ENCODE data around the gene SLITRK1. TPM values are rescaled to one million over a fixed set of nuclear protein-coding genes. Genes with fewer than 3 reads are reported as not detected.

SLITRK1 gene
- total RNA-seq, 2 experiments from 2014 or later = not detected

DNA sequence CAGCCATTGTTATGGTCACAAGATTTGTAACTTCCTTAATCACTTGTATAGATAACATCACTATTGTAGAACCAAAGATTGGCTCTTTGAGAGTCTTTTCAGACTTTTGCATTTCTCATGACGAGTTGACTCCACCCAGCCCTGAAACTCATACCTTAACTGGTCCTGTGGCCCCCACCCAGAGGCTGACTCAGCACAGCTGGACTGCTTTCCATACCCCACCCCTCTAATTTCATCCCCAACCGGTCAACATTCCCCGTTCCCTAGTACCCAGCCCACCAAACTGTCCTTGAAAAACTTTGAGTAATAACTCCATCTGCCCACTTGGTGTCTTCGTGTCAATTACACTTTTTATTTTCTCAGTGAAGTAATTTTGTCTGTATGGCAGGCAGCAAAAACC is 32.1 kb upstream of the SLITRK1 start:
- Histone ChIP-seq H3K9me3 (ENCODE audit: control insufficient read depth in 1 of 2, insufficient read depth in 1 of 2, low read length in 2 of 2) (no peaks in the 10 kb centered on the region), H3K4me1 (ENCODE audit: insufficient read depth, low read length) (no peaks in the 10 kb centered on the region), H3K27ac (ENCODE audit: low read depth in 1 of 2, low read length in 2 of 2) (no peak overlapping the region), H3K27me3 (ENCODE audit: control insufficient read depth in 1 of 2, insufficient read depth in 2 of 2, low read length in 2 of 2) (no peaks in the 10 kb centered on the region), H3K36me3 (ENCODE audit: insufficient read depth, low read length) (no peaks in the 10 kb centered on the region), H3K4me3 (ENCODE audit: low read length) (no peak overlapping the region)
- Mint-ChIP-seq H3K36me3 (ENCODE audit: low read depth) (no peaks in the 10 kb centered on the region), H3K4me1 (ENCODE audit: low read depth) (no peaks in the 10 kb centered on the region), H3K27me3 (no peaks in the 10 kb centered on the region), H3K4me3 (no peak overlapping the region), H3K27ac (no peak overlapping the region), H3K9me3 (no peaks in the 10 kb centered on the region)
- no peak for DNase-seq
- CTCF ChIA-PET = no interaction called here
- POLR2A ChIA-PET = no interaction called here
- intact Hi-C loops (cut with DNase I, micrococcal nuclease) = no loop called here
- ATAC-seq (ENCODE audit: poor library complexity) = no peak
- TF ChIP-seq, protein P1, sequence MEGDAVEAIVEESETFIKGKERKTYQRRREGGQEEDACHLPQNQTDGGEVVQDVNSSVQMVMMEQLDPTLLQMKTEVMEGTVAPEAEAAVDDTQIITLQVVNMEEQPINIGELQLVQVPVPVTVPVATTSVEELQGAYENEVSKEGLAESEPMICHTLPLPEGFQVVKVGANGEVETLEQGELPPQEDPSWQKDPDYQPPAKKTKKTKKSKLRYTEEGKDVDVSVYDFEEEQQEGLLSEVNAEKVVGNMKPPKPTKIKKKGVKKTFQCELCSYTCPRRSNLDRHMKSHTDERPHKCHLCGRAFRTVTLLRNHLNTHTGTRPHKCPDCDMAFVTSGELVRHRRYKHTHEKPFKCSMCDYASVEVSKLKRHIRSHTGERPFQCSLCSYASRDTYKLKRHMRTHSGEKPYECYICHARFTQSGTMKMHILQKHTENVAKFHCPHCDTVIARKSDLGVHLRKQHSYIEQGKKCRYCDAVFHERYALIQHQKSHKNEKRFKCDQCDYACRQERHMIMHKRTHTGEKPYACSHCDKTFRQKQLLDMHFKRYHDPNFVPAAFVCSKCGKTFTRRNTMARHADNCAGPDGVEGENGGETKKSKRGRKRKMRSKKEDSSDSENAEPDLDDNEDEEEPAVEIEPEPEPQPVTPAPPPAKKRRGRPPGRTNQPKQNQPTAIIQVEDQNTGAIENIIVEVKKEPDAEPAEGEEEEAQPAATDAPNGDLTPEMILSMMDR (IDR thresholded peaks at IDR 0.05) = no peak

DNA sequence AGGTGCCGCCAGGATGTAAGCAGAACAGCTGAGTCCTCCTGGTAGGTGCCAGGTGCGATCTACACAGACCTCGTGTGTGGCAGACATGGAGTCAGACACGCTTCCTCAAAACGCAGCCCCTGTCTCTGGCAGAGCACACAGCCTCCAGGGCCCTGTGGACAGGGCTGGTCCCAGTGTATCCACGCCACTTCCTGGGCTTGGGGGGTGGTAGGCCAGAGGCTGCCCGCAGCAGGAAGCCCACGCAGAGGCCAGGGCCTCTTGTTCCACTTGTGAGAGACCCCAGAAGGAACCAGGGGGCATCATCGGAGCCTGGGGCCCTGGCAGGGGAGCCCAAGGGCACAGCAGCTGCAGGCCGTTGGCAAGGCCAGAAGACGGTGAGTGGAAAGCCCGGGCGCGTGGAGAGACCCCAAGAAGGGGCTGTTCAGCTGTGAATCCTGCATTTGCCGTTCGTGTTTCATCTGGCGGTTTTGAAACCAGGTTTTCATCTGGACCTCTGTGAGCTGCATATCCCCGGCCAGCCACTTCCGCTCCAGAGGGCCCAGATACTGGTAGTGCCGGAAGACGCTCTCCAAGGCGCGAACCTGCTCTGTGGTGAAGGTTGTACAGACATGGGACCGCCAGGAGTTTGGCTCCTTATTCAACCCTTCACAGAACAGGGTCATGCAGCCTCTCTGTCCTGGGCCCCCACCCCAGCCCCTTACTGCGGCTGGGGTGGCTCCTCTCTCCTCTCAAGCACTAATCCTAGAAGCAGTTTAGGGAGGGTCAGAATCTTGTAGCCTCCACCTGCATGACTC is 25.1 kb upstream of the SLITRK1 start:
- Histone ChIP-seq H3K4me1 (ENCODE audit: insufficient read depth, low read length) (no peaks in the 10 kb centered on the region), H3K9me3 (ENCODE audit: control insufficient read depth in 1 of 2, insufficient read depth in 1 of 2, low read length in 2 of 2) (peaks cover 0 to 19% of the 10 kb centered on the region in 2 experiments), H3K27me3 (ENCODE audit: control insufficient read depth in 1 of 2, insufficient read depth in 2 of 2, low read length in 2 of 2) (no peaks in the 10 kb centered on the region), H3K4me3 (ENCODE audit: low read length) (no peak overlapping the region), H3K27ac (ENCODE audit: low read depth in 1 of 2, low read length in 2 of 2) (no peak overlapping the region), H3K36me3 (ENCODE audit: insufficient read depth, low read length) (no peaks in the 10 kb centered on the region)
- intact Hi-C loops (cut with DNase I, micrococcal nuclease) = no loop called here
- ChIA-PET POLR2A (no interaction called here), CTCF (no interaction called here)
- H3K9me3 Mint-ChIP-seq = no peaks in the 10 kb centered on the region
- TF ChIP-seq, protein P1 (IDR thresholded peaks at IDR 0.05) = no peak
- no peak overlapping the region for H3K27ac Mint-ChIP-seq
- ATAC-seq (ENCODE audit: poor library complexity) (no peak), DNase-seq (peak in 1 of 14 experiments; percentile 4)
- no peaks in the 10 kb centered on the region for H3K4me1 Mint-ChIP-seq (ENCODE audit: low read depth)
- no peak overlapping the region for H3K4me3 Mint-ChIP-seq
- H3K27me3 Mint-ChIP-seq = no peaks in the 10 kb centered on the region
- H3K36me3 Mint-ChIP-seq (ENCODE audit: low read depth) = no peaks in the 10 kb centered on the region

DNA sequence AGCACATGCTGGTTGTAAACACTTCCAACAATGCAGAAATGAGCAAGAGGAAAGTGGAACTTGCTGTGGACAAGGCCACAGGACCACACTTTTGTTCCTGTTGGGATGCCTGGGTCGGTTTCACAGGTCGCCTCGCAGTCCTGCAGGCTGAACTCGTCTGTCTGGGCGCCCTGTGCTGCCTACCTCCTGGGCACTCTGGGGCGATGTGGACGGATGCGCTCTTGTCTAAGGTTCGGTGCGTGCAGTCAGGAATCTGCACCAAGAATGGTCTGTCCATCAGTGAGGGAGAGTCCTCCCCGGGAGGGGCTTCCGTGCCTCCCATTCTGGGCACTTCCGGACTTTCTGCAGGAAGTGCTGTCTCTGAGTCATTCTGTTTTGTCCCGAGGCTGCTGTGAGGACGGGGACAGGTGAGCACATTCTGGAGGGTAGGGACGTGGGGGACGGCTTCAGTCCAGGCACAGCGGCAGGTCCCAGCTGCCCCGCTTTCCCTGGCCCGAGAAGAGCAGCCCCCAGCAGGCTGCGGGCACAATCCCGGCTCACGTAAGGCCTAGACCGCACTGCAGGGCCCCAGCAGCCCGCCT is 24.1 kb upstream of the SLITRK1 start:
- intact Hi-C loops (cut with DNase I, micrococcal nuclease) = no loop called here
- CTCF ChIA-PET = no interaction called here
- Histone ChIP-seq H3K4me1 (ENCODE audit: insufficient read depth, low read length) (no peaks in the 10 kb centered on the region), H3K27me3 (ENCODE audit: control insufficient read depth in 1 of 2, insufficient read depth in 2 of 2, low read length in 2 of 2) (no peaks in the 10 kb centered on the region), H3K27ac (ENCODE audit: low read depth in 1 of 2, low read length in 2 of 2) (no peak overlapping the region), H3K4me3 (ENCODE audit: low read length) (no peak overlapping the region), H3K9me3 (ENCODE audit: control insufficient read depth in 1 of 2, insufficient read depth in 1 of 2, low read length in 2 of 2) (peaks cover 0 to 19% of the 10 kb centered on the region in 2 experiments), H3K36me3 (ENCODE audit: insufficient read depth, low read length) (no peaks in the 10 kb centered on the region)
- DNase-seq = no peak
- H3K27ac Mint-ChIP-seq = no peak overlapping the region
- H3K36me3 Mint-ChIP-seq (ENCODE audit: low read depth) = no peaks in the 10 kb centered on the region
- no peaks in the 10 kb centered on the region for H3K27me3 Mint-ChIP-seq
- no peak overlapping the region for H3K4me3 Mint-ChIP-seq
- no peaks in the 10 kb centered on the region for H3K4me1 Mint-ChIP-seq (ENCODE audit: low read depth)
- POLR2A ChIA-PET = no interaction called here
- no peaks in the 10 kb centered on the region for H3K9me3 Mint-ChIP-seq
- no peak for ATAC-seq (ENCODE audit: poor library complexity)
- TF ChIP-seq, protein P1 (IDR thresholded peaks at IDR 0.05) = no peak

All from CD4-positive, alpha-beta T cell (primary cell).